ENCODE measurements around the gene TNS3. TPM values are rescaled to one million over a fixed set of nuclear protein-coding genes. Genes with fewer than 3 reads are reported as not detected.
"Not testable (repeated sequence)": the region's sequence is repeated elsewhere in the genome, so short reads cannot be mapped to it uniquely, and the experiment has no call there.

TNS3 gene
- polyA plus RNA-seq, 3 donors, result 5.2 to 30.3 (median 7.9) TPM

DNA sequence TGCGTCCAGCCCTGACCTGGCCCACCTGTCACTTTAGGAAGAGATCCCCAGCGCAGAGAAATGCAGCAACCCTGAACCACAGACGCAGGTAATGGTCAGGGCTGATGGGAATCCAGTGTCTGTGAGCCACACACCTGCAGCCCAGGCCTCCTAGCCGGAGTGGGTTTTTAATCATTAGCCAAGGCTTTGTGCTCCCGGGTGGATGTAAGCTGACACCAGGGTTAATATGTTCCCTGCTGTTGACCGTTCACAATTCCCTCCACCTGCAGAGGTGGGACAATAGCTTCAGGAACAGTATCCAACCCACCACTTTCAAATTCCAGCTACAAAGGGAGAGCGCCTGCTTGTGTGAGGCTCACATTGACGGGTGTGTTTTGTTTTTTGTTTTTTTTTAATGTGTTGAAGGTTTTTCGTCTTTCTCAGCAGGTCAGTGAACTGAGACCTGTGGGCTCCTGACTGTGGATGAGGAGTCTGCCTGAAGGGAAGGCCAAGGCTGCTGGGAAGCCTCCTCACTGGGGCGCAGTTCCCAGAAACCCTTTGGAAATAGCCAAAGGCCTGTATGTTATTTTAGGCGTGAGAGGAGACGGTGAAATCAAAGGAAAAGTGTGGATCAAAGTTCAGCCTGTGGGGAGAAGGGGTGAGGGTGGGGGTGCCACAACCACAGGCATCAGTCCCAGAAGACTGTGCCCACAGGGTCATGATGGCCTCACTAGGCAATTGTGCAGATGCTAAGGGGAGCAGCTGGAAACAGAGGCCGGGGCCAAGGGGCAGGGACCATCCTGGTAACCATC, 111.1 kb downstream of the TNS3 start:
- peaks cover 41 to 42% of the 10 kb centered on the region in 2 donors for H3K36me3 Mint-ChIP-seq
- H3K27ac Mint-ChIP-seq, result peak overlapping the region in 4 of 7 donors; percentile 48 to 78 (median 58)
- DNase-seq, result no peak
- no peak overlapping the region for H3K4me3 Mint-ChIP-seq
- peaks cover 6% of the 10 kb centered on the region for H3K4me1 Mint-ChIP-seq
- Histone ChIP-seq H3K4me1 (ENCODE audit: control insufficient read depth in 1 of 2, insufficient read depth in 2 of 2, low read length in 2 of 2) (peaks cover 19 to 20% of the 10 kb centered on the region in 2 donors), H3K27ac (ENCODE audit: low read depth in 1 of 2, low read length in 2 of 2) (no peak overlapping the region), H3K36me3 (replicated peaks in 1 of 2; ENCODE audit: control insufficient read depth in 1 of 2, insufficient read depth in 2 of 2, low read length in 2 of 2) (peaks cover 17 to 52% of the 10 kb centered on the region in 2 donors), H4K20me1 (ENCODE audit: insufficient read depth, low read length) (peaks cover 66% of the 10 kb centered on the region), H3K4me3 (replicated peaks in 1 of 3; ENCODE audit: low read depth in 2 of 3, low read length in 3 of 3) (no peak overlapping the region), H3K27me3 (ENCODE audit: control insufficient read depth in 2 of 2, insufficient read depth in 2 of 2, low read length in 2 of 2) (no peaks in the 10 kb centered on the region), H3K9me3 (replicated peaks in 1 of 2; ENCODE audit: control insufficient read depth in 1 of 2, insufficient read depth in 1 of 2, low read length in 2 of 2) (no peaks in the 10 kb centered on the region), H3K9ac (ENCODE audit: insufficient read depth, low read length, poor library complexity, severe bottlenecking) (no peak overlapping the region), H3K79me2 (ENCODE audit: insufficient read depth, low read length) (peaks cover 20% of the 10 kb centered on the region), H3K4me2 (replicated peaks; ENCODE audit: extremely low read depth, low read length, poor library complexity, severe bottlenecking) (no peak overlapping the region), H2AFZ (ENCODE audit: insufficient read depth, low read depth, low read length, poor library complexity, severe bottlenecking) (no peak overlapping the region)
- TF ChIP-seq, protein P1, sequence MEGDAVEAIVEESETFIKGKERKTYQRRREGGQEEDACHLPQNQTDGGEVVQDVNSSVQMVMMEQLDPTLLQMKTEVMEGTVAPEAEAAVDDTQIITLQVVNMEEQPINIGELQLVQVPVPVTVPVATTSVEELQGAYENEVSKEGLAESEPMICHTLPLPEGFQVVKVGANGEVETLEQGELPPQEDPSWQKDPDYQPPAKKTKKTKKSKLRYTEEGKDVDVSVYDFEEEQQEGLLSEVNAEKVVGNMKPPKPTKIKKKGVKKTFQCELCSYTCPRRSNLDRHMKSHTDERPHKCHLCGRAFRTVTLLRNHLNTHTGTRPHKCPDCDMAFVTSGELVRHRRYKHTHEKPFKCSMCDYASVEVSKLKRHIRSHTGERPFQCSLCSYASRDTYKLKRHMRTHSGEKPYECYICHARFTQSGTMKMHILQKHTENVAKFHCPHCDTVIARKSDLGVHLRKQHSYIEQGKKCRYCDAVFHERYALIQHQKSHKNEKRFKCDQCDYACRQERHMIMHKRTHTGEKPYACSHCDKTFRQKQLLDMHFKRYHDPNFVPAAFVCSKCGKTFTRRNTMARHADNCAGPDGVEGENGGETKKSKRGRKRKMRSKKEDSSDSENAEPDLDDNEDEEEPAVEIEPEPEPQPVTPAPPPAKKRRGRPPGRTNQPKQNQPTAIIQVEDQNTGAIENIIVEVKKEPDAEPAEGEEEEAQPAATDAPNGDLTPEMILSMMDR (IDR thresholded peaks at IDR 0.05), result no peak
- no peaks in the 10 kb centered on the region for H3K9me3 Mint-ChIP-seq
- WGBS (ENCODE audit: insufficient coverage), result 95% methylated on average over 6 of the region's 13 CpGs
- no peaks in the 10 kb centered on the region for H3K27me3 Mint-ChIP-seq (ENCODE audit: low read depth in 3 of 3)
- intact Hi-C loops (cut with micrococcal nuclease), result loop anchor here (10.0 kb wide), 1 partner anchor 194 kb away; no protein-coding TSS in a partner anchor

- not testable (repeated sequence) for H3K27ac ChIP-seq (ENCODE audit: low read depth in 1 of 2, low read length in 2 of 2); H3K4me1 Mint-ChIP-seq; H3K9me3 Mint-ChIP-seq; H3K4me3 ChIP-seq (replicated peaks in 1 of 3; ENCODE audit: low read depth in 2 of 3, low read length in 3 of 3); H2AFZ ChIP-seq (ENCODE audit: insufficient read depth, low read depth, low read length, poor library complexity, severe bottlenecking); H3K27me3 Mint-ChIP-seq (ENCODE audit: low read depth in 3 of 3); H3K4me3 Mint-ChIP-seq; H3K9ac ChIP-seq (ENCODE audit: insufficient read depth, low read length, poor library complexity, severe bottlenecking); DNase-seq; H3K4me2 ChIP-seq (replicated peaks; ENCODE audit: extremely low read depth, low read length, poor library complexity, severe bottlenecking); H3K27me3 ChIP-seq (ENCODE audit: control insufficient read depth in 2 of 2, insufficient read depth in 2 of 2, low read length in 2 of 2); H3K9me3 ChIP-seq (replicated peaks in 1 of 2; ENCODE audit: control insufficient read depth in 1 of 2, insufficient read depth in 1 of 2, low read length in 2 of 2)
- Mint-ChIP-seq H3K27ac (peak overlapping the region in 2 of 7 donors; percentile 38 to 44), H3K36me3 (peaks cover 49% of the 10 kb centered on the region in 2 donors)
- 20% methylated on average over 1 of the region's 5 CpGs for WGBS (ENCODE audit: insufficient coverage)
- Histone ChIP-seq H3K36me3 (replicated peaks in 1 of 2; ENCODE audit: control insufficient read depth in 1 of 2, insufficient read depth in 2 of 2, low read length in 2 of 2) (peaks cover 17 to 60% of the 10 kb centered on the region in 2 donors), H3K4me1 (ENCODE audit: control insufficient read depth in 1 of 2, insufficient read depth in 2 of 2, low read length in 2 of 2) (peaks cover 10 to 11% of the 10 kb centered on the region in 2 donors), H4K20me1 (ENCODE audit: insufficient read depth, low read length) (peaks cover 62% of the 10 kb centered on the region), H3K79me2 (ENCODE audit: insufficient read depth, low read length) (peaks cover 16% of the 10 kb centered on the region)
- intact Hi-C loops (cut with micrococcal nuclease), result loop anchor here (10.0 kb wide), 1 partner anchor 195 kb away; no protein-coding TSS in a partner anchor
Observed at GRCh38 chr7:47469846-47470245, 112.1 kb downstream of the TNS3 start.

All from CD14-positive monocyte (primary cell).